Adipose tissue (tissue), 3 donors: ENCODE measurements around the gene CHN1. TPM values are rescaled to one million over a fixed set of nuclear protein-coding genes. Genes with fewer than 3 reads are reported as not detected.

Experiments
- polyA plus RNA-seq, 3 donors: library from polyadenylated mRNA; stranded (reverse); fragments of 200-250 nt; gene quantifications; one replicate each; pipeline ENCODE4 v1.2.3, GENCODE V29; 2013
- donor health status: healthy with polysubstance abuse.
- donor health status: Bipolar disorder and iron deficiency.
- donor health status: healthy.

CHN1 gene
- polyA plus RNA-seq, 3 donors: 3.0 to 11.1 (median 7.3) TPM

Other genes starting within 250 kb of the CHN1 start
- gene CHRNA1, start 240.9 kb downstream of the CHN1 start, polyA plus RNA-seq: under 1 TPM in 2 of 3 donors, not detected in 1; 0.06 to 0.18 TPM
- gene ATF2, start 162.8 kb upstream of the CHN1 start, polyA plus RNA-seq: 10 to 100 TPM; 10.5 to 16.2 (median 16.1) TPM
- 100 to 1,000 TPM; 157 to 503 (median 235) TPM for gene ATP5MC3, start 176.3 kb upstream of the CHN1 start, polyA plus RNA-seq